ENCODE data around the gene TPK1. TPM values are rescaled to one million over a fixed set of nuclear protein-coding genes. Genes with fewer than 3 reads are reported as not detected.

TPK1 gene
- total and polyA plus RNA-seq, 2 of the 4 experiments (the other 2 are of a cell fraction) = 0.38 to 1.8 TPM

- Histone ChIP-seq H2AK9ac (replicated peaks; ENCODE audit: low read depth, low read length, poor library complexity) (no peak overlapping the region), H3K14ac (replicated peaks; ENCODE audit: low read depth, low read length) (no peak overlapping the region), H3K9ac (ENCODE audit: low read depth, low read length) (no peak overlapping the region), H3K79me1 (ENCODE audit: low read depth in 1 of 2, low read length in 2 of 2) (no peaks in the 10 kb centered on the region), H3K56ac (ENCODE audit: extremely low read depth, insufficient read depth, low read length) (no peak overlapping the region), H4K20me1 (ENCODE audit: insufficient read depth, low read length) (no peaks in the 10 kb centered on the region), H2BK15ac (ENCODE audit: low read depth, low read length) (no peak overlapping the region), H4K8ac (ENCODE audit: low read depth in 2 of 2, low read length in 2 of 2) (no peak overlapping the region), H2AK5ac (ENCODE audit: low read depth, low read length) (no peak overlapping the region), H2AFZ (replicated peaks; ENCODE audit: low read length, poor library complexity) (no peak overlapping the region), H4K91ac (ENCODE audit: insufficient read depth, low read depth, low read length) (no peak overlapping the region), H3K4me2 (ENCODE audit: low read depth, low read length) (no peak overlapping the region), H3K9me1 (ENCODE audit: insufficient read depth, low read length) (no peaks in the 10 kb centered on the region), H3K27me3 (ENCODE audit: control insufficient read depth, insufficient read depth, low read length) (no peaks in the 10 kb centered on the region), H4K5ac (ENCODE audit: low read depth, low read length) (no peak overlapping the region), H3K36me3 (ENCODE audit: control insufficient read depth, insufficient read depth, low read length) (no peaks in the 10 kb centered on the region), H3K4me3 (ENCODE audit: insufficient read depth, low read depth, low read length) (no peak overlapping the region), H2BK5ac (ENCODE audit: low read depth, low read length, poor library complexity, severe bottlenecking) (no peak overlapping the region), H3K18ac (ENCODE audit: low read depth, low read length) (no peak overlapping the region), H3K23ac (ENCODE audit: low read depth, low read length) (no peak overlapping the region), H3K9me3 (ENCODE audit: control insufficient read depth, insufficient read depth, low read length) (peaks cover 2% of the 10 kb centered on the region; the same call in 1 of the 2 replicates), H2BK120ac (ENCODE audit: low read depth, low read length) (no peak overlapping the region), H3K4me1 (ENCODE audit: control insufficient read depth, insufficient read depth, low read length) (no peaks in the 10 kb centered on the region), H3K27ac (ENCODE audit: insufficient read depth, low read length) (no peak overlapping the region), H3K4ac (ENCODE audit: low read depth, low read length) (no peak overlapping the region), H2BK20ac (ENCODE audit: low read depth, low read length) (no peak overlapping the region)
- intact Hi-C loops (cut with micrococcal nuclease) = no loop called here
- DNase-seq = no peak
- CTCF ChIA-PET = no interaction called here
- WGBS, 2 experiments (ENCODE audit: extremely low coverage in 2 of 2, insufficient read length in 1 of 2) = 75% methylated on average over 1 of the region's 1 CpG; no CpG with 5 or more reads in 1 of the 2 experiments
- no peak for ATAC-seq (ENCODE audit: low read depth)
- POLR2A ChIA-PET (ENCODE audit: unreplicated experiment) = no interaction called here
- dilution Hi-C loops (cut with HindIII; ENCODE audit: low sequenced_read_pairs, unreplicated experiment) = no loop called here
- in situ Hi-C loops (cut with MboI; ENCODE audit: low sequenced_read_pairs) = no loop called here
- no TSS peak for BruUV-seq (replicated peaks)
- no peak for TF ChIP-seq CHD1 (IDR thresholded peaks at IDR 0.05; ENCODE audit: low read depth, low read length)
- TF ChIP-seq BHLHE40 (IDR thresholded peaks at IDR 0.05; ENCODE audit: low read depth, low read length) = no peak
- TF ChIP-seq RFX5 (IDR thresholded peaks at IDR 0.05; ENCODE audit: low read depth, low read length) = no peak
- TF ChIP-seq SMC3 (IDR thresholded peaks at IDR 0.05; ENCODE audit: low read depth, low read length) = no peak
- no peak for TF ChIP-seq MAFK (IDR thresholded peaks at IDR 0.05; ENCODE audit: low read depth, low read length)
- TF ChIP-seq CEBPB (IDR thresholded peaks at IDR 0.05; ENCODE audit: low read depth, low read length) = no peak
- TF ChIP-seq POLR2A (IDR thresholded peaks at IDR 0.05; ENCODE audit: low read depth, low read length) = no peak
- no peak for TF ChIP-seq FOS (IDR thresholded peaks at IDR 0.05; ENCODE audit: low read depth, low read length)
- TF ChIP-seq NFE2L2 (IDR thresholded peaks at IDR 0.05; ENCODE audit: low read depth, low read length) = no peak
- no peak for TF ChIP-seq ELK1 (IDR thresholded peaks at IDR 0.05; ENCODE audit: borderline replicate concordance, low read depth, low read length)
- no peak for TF ChIP-seq RCOR1 (IDR thresholded peaks at IDR 0.05; ENCODE audit: insufficient replicate concordance, low read length)
- no peak for TF ChIP-seq MXI1 (IDR thresholded peaks at IDR 0.05; ENCODE audit: borderline replicate concordance, low read depth, low read length)
- no peak for TF ChIP-seq CTCF (conservative IDR thresholded peaks at IDR 0.05; ENCODE audit: low read depth, low read length)
- TF ChIP-seq USF2 (IDR thresholded peaks at IDR 0.05; ENCODE audit: low read depth, low read length) = no peak
These were observed 21.6 kb downstream of the TPK1 start for GRCh38 chr7:144814299-144814698.
